Neural cell (in vitro differentiated cells): ENCODE data around the gene EFCAB8. TPM values are rescaled to one million over a fixed set of nuclear protein-coding genes. Genes with fewer than 3 reads are reported as not detected.

Source experiments
- H2AFZ ChIP-seq: fragments of 200-600, 300-800 bp; sonication (generic), shearing (Covaris generic); 2 replicates; pipeline ENCODE4 v1.6.0; 2014; ENCODE audit warnings: low read depth, mild to moderate bottlenecking, antibody characterized with exemption, low read length, moderate library complexity
- H3F3A ChIP-seq: fragments of 200-600 bp; shearing (Covaris generic); 2 replicates; pipeline ENCODE4 v1.6.1; 2016; ENCODE audit warnings: mild to moderate bottlenecking, moderate library complexity, mixed read lengths, antibody characterized with exemption, low read length; ENCODE audit not compliant: insufficient read depth, poor library complexity, severe bottlenecking
- H3K27ac ChIP-seq: fragments of 200-600, 300-800 bp; sonication (generic), shearing (Covaris generic); 2 replicates; pipeline ENCODE4 v1.5.1; 2014; ENCODE audit warnings: mild to moderate bottlenecking, low read length, moderate library complexity
- H3K27me3 ChIP-seq: fragments of 300-800, 200-600 bp; sonication (generic), shearing (Covaris generic); 2 replicates; pipeline ENCODE4 v1.6.0; 2014; ENCODE audit warnings: mild to moderate bottlenecking, low read depth, low read length, moderate library complexity; ENCODE audit not compliant: insufficient read depth
- H3K36me3 ChIP-seq: fragments of 300-800, 200-600 bp; sonication (generic), shearing (Covaris generic); 2 replicates; pipeline ENCODE4 v1.5.1; 2014; ENCODE audit warnings: mild to moderate bottlenecking, antibody characterized with exemption, low read length, moderate library complexity; ENCODE audit not compliant: insufficient read depth
- H3K4me2 ChIP-seq: fragments of 300-800, 200-600 bp; sonication (generic), shearing (Covaris generic); 2 replicates; pipeline ENCODE4 v1.6.0; 2014; ENCODE audit warnings: mild to moderate bottlenecking, low read length
- H3K4me3 ChIP-seq: fragments of 300-800, 200-600 bp; sonication (generic), shearing (Covaris generic); 2 replicates; pipeline ENCODE4 v1.5.1; 2014; ENCODE audit warnings: mild to moderate bottlenecking, low read length, moderate library complexity
- H3K79me2 ChIP-seq: fragments of 200-600 bp; shearing (Covaris generic); replicated peaks from 2 replicates; pipeline ENCODE4 v1.6.0; 2014; ENCODE audit warnings: mild to moderate bottlenecking, low read length, moderate library complexity; ENCODE audit not compliant: insufficient read depth
- H3K9ac ChIP-seq: fragments of 300-800, 200-600 bp; sonication (generic), shearing (Covaris generic); 2 replicates; pipeline ENCODE4 v1.6.1; 2016; ENCODE audit warnings: mild to moderate bottlenecking, low read length, mixed read lengths
- H3K9me2 ChIP-seq: fragments of 200-600 bp; shearing (Covaris generic); 2 replicates; pipeline ENCODE4 v1.6.1; 2016; ENCODE audit warnings: mild to moderate bottlenecking, low read length, mixed read lengths; ENCODE audit not compliant: insufficient read depth
- H3K9me3 ChIP-seq: fragments of 200-600, 300-800 bp; sonication (generic), shearing (Covaris generic); 2 replicates; pipeline ENCODE4 v1.6.1; 2016; ENCODE audit warnings: mild to moderate bottlenecking, mixed run types, low read length, moderate library complexity, mixed read lengths
- H4K20me1 ChIP-seq: fragments of 200-600 bp; shearing (Covaris generic); 2 replicates; pipeline ENCODE4 v1.6.1; 2016; ENCODE audit warnings: mild to moderate bottlenecking, mixed run types; ENCODE audit not compliant: insufficient read depth
- CTCF ChIP-seq: fragments of 450-650 bp; IDR thresholded peaks from 2 replicates; pipeline ENCODE4 v1.5.1; 2014; ENCODE audit warnings: antibody characterized with exemption, mild to moderate bottlenecking, moderate library complexity; ENCODE audit not compliant: poor library complexity, severe bottlenecking
- EP300 ChIP-seq: fragments of 450-650 bp; conservative IDR thresholded peaks from 2 replicates; pipeline ENCODE4 v1.6.1; 2014; ENCODE audit warnings: antibody characterized with exemption, mild to moderate bottlenecking, moderate library complexity; ENCODE audit not compliant: poor library complexity, severe bottlenecking
- EZH2 ChIP-seq: fragments of 200-600, 300-800 bp; shearing (Covaris generic), sonication (generic); IDR thresholded peaks from 2 replicates; pipeline ENCODE4 v1.6.1; 2014; ENCODE audit warnings: antibody characterized with exemption, low read length, borderline replicate concordance, mild to moderate bottlenecking; ENCODE audit not compliant: insufficient read depth, poor library complexity, severe bottlenecking
- MXI1 ChIP-seq: fragments of 450-650 bp; conservative IDR thresholded peaks from 2 replicates; pipeline ENCODE4 v1.6.1; 2014; ENCODE audit warnings: antibody characterized with exemption, mild to moderate bottlenecking; ENCODE audit not compliant: poor library complexity, severe bottlenecking
- POLR2AphosphoS5 ChIP-seq: IDR thresholded peaks from 2 replicates; pipeline ENCODE4 v1.6.1; 2012
- RAD21 ChIP-seq: fragments of 450-650 bp; conservative IDR thresholded peaks from 2 replicates; pipeline ENCODE4 v1.6.1; 2014; ENCODE audit warnings: antibody characterized with exemption, mild to moderate bottlenecking, moderate library complexity
- SMC3 ChIP-seq: fragments of 450-650 bp; conservative IDR thresholded peaks from 2 replicates; pipeline ENCODE4 v1.6.1; 2014; ENCODE audit warnings: antibody characterized with exemption, mild to moderate bottlenecking, moderate library complexity; ENCODE audit not compliant: poor library complexity
- TAF1 ChIP-seq: IDR thresholded peaks from 2 replicates; pipeline ENCODE4 v1.6.1; 2012; ENCODE audit warnings: low read depth
- polyA plus RNA-seq: library from polyadenylated mRNA; depleted of rRNA; stranded (reverse); fragments of >200 nt; gene quantifications from 2 replicates; pipeline ENCODE4 v1.2.3, GENCODE V29; 2014
- TF ChIP-seq, protein P1 (sequence below): IDR thresholded peaks from 2 replicates; pipeline ENCODE4 v1.6.1; 2012; ENCODE audit warnings: borderline replicate concordance

EFCAB8 gene
- polyA plus RNA-seq, 1 donor from 2014 or later, result not detected

DNA sequence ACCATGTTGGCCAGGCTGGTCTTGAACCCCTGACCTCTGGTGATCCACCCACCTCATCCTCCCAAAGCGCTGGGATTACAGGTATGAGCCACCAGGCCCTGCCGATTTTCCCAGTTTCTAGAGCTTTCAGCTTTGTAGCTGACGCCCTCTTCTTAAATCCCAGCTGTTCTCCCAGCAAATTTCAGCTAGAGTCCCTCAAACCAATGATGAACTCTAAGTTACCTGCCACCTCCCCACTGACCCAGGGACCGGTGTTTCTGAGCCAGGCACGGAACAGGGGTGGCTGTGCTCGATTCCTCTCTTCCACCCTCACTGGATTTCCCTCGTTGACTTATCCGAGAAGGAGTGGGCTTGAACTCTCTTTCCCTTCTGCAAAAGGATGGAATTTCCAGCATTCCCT is 106.4 kb downstream of the EFCAB8 start:
- no peaks in the 10 kb centered on the region for H4K20me1 ChIP-seq

GRCh38 chr20:32965581-32966373 is 107.1 kb downstream of the EFCAB8 start:
- H3K36me3 ChIP-seq, result no peaks in the 10 kb centered on the region
- H3K27me3 ChIP-seq, result no peaks in the 10 kb centered on the region
- no peak overlapping the region for H3K9ac ChIP-seq
- TF ChIP-seq MXI1 (no peak), TAF1 (no peak), SMC3 (no peak), EP300 (no peak)
- TF ChIP-seq, protein P1, sequence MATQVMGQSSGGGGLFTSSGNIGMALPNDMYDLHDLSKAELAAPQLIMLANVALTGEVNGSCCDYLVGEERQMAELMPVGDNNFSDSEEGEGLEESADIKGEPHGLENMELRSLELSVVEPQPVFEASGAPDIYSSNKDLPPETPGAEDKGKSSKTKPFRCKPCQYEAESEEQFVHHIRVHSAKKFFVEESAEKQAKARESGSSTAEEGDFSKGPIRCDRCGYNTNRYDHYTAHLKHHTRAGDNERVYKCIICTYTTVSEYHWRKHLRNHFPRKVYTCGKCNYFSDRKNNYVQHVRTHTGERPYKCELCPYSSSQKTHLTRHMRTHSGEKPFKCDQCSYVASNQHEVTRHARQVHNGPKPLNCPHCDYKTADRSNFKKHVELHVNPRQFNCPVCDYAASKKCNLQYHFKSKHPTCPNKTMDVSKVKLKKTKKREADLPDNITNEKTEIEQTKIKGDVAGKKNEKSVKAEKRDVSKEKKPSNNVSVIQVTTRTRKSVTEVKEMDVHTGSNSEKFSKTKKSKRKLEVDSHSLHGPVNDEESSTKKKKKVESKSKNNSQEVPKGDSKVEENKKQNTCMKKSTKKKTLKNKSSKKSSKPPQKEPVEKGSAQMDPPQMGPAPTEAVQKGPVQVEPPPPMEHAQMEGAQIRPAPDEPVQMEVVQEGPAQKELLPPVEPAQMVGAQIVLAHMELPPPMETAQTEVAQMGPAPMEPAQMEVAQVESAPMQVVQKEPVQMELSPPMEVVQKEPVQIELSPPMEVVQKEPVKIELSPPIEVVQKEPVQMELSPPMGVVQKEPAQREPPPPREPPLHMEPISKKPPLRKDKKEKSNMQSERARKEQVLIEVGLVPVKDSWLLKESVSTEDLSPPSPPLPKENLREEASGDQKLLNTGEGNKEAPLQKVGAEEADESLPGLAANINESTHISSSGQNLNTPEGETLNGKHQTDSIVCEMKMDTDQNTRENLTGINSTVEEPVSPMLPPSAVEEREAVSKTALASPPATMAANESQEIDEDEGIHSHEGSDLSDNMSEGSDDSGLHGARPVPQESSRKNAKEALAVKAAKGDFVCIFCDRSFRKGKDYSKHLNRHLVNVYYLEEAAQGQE, result no peak
- no peaks in the 10 kb centered on the region for H3K9me2 ChIP-seq
- no peak overlapping the region for H2AFZ ChIP-seq
- H4K20me1 ChIP-seq, result no peaks in the 10 kb centered on the region
- H3K4me2 ChIP-seq, result no peak overlapping the region
- H3K9me3 ChIP-seq, result no peaks in the 10 kb centered on the region
- no peaks in the 10 kb centered on the region for H3K79me2 ChIP-seq
- no peak overlapping the region for H3K4me3 ChIP-seq
- H3K27ac ChIP-seq, result no peak overlapping the region
- no peaks in the 10 kb centered on the region for H3F3A ChIP-seq

More for the DNA sequence above, 106.4 kb downstream of the EFCAB8 start:
- no peak overlapping the region for H3K4me3 ChIP-seq
- H3K27me3 ChIP-seq, result no peaks in the 10 kb centered on the region
- H3K27ac ChIP-seq, result no peak overlapping the region
- no peak overlapping the region for H3K9ac ChIP-seq
- no peaks in the 10 kb centered on the region for H3F3A ChIP-seq
- no peaks in the 10 kb centered on the region for H3K9me2 ChIP-seq
- H3K79me2 ChIP-seq, result no peaks in the 10 kb centered on the region
- H3K9me3 ChIP-seq, result no peaks in the 10 kb centered on the region
- H2AFZ ChIP-seq, result no peak overlapping the region
- no peak overlapping the region for H3K4me2 ChIP-seq
- no peak for TF ChIP-seq RAD21
- no peak for TF ChIP-seq SMC3
- TF ChIP-seq, protein P1, result no peak
- no peak for TF ChIP-seq EP300
- no peak for TF ChIP-seq EZH2
- TF ChIP-seq CTCF, result no peak
- TF ChIP-seq POLR2AphosphoS5, result no peak
- TF ChIP-seq TAF1, result no peak
- no peak for TF ChIP-seq MXI1
- no peaks in the 10 kb centered on the region for H3K36me3 ChIP-seq
